ENCODE results near the gene LRRC8E. TPM values are rescaled to one million over a fixed set of nuclear protein-coding genes. Genes with fewer than 3 reads are reported as not detected.

Gene LRRC8E
- total RNA-seq, 4 donors from 2014 or later, result 0.79 to 6.5 (median 3.0) TPM

DNA sequence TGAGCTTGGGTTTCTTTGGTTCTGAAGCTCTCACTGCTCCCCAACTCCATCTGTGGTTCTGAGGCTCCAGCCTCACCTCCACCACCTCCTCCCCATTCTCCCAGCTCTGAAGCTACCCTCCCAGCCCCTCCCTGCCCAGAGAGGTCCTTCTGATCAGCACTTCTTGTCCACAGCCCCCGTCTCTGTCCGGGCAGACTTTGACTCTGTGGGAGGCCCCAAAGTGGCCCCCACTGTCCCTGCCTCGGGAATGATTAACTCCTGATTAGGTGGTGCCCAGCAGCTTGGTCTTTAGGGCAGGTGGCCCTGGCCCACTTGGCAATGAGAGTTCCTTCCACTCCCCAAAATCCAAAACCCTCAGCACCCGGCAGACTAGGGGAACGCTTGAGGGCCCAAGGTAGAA is 43.9 kb upstream of the LRRC8E start:
- TF ChIP-seq, protein P1, sequence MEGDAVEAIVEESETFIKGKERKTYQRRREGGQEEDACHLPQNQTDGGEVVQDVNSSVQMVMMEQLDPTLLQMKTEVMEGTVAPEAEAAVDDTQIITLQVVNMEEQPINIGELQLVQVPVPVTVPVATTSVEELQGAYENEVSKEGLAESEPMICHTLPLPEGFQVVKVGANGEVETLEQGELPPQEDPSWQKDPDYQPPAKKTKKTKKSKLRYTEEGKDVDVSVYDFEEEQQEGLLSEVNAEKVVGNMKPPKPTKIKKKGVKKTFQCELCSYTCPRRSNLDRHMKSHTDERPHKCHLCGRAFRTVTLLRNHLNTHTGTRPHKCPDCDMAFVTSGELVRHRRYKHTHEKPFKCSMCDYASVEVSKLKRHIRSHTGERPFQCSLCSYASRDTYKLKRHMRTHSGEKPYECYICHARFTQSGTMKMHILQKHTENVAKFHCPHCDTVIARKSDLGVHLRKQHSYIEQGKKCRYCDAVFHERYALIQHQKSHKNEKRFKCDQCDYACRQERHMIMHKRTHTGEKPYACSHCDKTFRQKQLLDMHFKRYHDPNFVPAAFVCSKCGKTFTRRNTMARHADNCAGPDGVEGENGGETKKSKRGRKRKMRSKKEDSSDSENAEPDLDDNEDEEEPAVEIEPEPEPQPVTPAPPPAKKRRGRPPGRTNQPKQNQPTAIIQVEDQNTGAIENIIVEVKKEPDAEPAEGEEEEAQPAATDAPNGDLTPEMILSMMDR (IDR thresholded peaks at IDR 0.05), result no peak
- no peak for DNase-seq (ENCODE audit: low spot score)
- no peak for ATAC-seq (ENCODE audit: low FRiP score)

DNA sequence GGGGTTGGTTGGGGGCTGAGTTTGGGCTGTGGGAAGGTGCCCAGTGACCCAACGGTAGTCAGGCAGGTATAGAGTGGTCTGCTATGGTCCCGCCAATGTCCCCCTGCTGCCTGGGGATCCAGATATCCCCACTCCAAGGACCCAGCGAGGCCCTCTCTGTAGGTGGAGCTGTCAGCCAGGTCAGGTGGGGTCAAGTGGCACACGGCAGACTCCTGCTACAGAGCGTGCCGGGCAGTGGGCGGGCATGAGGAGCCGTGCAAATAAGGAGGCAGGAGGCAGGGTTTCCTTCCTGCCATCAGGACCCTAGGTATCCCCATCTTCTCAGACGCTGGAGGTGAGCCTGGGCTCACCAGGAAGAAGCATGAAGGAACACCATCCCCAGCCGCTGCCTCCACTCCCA is 43.4 kb upstream of the LRRC8E start:
- TF ChIP-seq, protein P1 (IDR thresholded peaks at IDR 0.05), result no peak
- DNase-seq (ENCODE audit: low spot score) (no peak), ATAC-seq (ENCODE audit: low FRiP score) (no peak)

DNA sequence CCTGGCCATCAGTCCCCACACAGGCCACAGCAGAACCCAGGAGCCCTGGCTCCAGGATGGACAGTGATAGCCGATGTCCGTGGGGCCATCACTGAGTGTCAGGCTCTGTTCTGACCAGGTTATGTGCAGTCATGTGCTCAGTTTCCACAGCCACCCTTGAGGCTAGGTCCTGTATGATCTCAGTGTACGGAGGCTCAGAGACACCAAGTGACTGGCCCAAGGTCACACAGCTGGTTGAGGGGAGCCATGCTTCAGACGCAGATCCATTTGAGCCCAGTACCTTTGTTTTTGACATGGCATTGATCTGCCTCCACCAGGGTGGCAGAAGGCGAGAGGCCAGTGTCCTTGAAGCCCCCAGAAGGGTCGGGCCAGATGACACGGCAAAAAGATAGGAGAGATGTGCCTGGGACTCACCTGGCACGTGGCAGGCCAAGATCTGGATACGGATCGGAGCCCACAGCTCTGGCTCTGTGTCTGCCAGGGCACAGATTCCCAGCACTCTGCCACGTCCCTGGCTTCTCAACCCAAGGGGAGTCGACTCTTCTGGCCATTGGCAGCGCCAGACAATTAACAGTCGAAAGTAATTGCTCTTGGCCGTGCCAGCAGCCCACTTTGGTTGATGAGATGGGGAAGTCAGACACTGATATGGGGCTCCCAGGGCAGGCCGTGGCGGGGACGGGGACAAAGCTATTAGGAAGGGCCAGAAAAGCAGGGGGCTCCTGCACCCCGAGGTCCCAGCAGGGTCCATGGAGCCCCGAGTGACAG is 42.7 kb upstream of the LRRC8E start:
- DNase-seq (ENCODE audit: low spot score) (no peak), ATAC-seq (ENCODE audit: low FRiP score) (no peak)
- TF ChIP-seq, protein P1 (IDR thresholded peaks at IDR 0.05), result no peak

DNA sequence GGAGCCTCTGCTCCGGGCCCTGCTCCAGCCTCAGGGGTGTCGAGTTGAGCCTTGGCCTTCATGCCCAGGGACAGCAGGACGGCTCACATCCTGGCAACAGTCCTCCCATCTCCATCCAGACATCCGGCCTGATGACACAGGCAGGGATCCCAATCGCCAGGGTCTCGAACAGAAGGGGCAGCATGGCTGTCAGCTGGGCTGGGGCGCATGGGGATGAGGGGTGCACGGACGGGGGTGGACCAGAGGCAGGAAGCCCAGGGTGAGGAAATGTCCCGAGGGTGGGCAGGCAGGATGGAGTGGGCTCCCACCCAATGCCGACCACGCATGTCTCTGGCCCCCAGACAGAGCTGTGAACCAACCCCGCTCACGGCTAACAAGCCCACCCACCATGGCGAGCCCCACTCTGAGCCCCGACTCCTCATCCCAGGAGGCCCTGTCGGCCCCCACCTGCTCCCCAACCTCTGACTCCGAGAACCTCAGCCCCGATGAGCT is 42.1 kb upstream of the LRRC8E start:
- TF ChIP-seq, protein P1 (IDR thresholded peaks at IDR 0.05), result no peak
- no peak for DNase-seq (ENCODE audit: low spot score)
- no peak for ATAC-seq (ENCODE audit: low FRiP score)

DNA sequence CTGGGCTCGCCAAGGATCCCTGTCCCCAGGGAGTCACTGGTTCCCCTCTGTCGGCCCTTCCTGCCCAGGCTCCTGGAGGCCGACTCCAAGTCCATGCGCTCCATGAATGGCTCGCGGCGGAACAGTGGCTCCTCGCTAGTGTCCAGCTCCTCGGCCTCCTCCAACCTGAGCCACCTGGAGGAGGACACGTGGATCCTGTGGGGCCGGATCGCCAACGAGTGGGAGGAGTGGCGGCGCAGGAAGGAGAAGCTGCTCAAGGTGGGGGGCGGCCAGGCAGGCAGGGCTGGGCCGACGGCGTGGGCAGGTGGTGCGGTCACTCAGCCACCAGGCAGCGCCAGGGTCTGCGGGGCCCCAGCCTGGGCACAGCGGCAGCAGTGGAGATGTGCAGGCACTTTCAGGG is 40.6 kb upstream of the LRRC8E start:
- TF ChIP-seq, protein P1 (IDR thresholded peaks at IDR 0.05), result no peak
- no peak for DNase-seq (ENCODE audit: low spot score)
- no peak for ATAC-seq (ENCODE audit: low FRiP score)

DNA sequence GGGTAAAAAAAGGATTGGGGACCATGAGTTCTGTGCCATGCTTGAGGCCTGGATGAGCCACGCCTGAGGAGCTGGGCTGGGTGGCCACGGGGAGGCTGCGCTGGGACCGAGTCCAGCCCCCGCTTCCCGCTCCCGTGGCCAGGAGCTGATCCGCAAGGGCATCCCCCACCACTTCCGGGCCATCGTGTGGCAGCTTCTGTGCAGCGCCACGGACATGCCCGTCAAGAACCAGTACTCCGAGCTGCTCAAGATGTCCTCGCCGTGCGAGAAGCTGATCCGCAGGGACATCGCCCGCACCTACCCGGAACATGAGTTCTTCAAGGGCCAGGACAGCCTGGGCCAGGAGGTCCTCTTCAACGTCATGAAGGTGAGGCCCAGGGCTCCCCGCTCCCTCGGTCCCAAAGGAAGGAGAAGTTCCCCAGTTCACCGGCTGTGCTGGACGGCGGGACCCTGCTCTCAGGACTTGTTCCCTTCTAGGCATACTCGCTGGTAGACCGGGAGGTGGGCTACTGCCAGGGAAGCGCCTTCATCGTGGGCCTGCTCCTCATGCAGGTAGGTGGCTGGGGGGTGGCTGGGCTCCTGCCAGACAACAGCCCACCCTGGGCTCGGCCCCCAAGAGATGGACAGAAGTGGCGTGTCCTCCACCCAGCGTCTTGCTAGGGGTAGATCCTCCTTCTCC is 39.4 kb upstream of the LRRC8E start:
- TF ChIP-seq, protein P1 (IDR thresholded peaks at IDR 0.05), result no peak
- no peak for ATAC-seq (ENCODE audit: low FRiP score)
- DNase-seq (ENCODE audit: low spot score), result no peak

DNA sequence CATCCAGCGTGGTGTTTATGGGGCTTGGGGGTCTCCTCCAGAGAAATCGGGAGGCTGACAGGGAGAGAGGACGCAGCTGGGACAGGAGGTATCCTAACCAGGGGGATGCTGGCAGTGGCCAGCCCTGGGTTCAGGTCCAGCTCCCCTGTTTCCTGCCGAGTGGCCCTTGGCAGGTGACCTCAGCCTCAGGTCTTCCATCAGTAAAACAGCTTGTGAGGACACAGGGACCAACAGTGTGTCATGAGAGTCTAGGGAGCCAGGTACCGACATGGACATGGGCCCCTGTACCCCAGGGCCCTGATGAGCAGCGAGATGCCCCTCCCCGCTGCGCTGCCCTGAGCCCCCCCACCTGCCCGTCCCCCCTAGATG is 38.7 kb upstream of the LRRC8E start:
- DNase-seq (ENCODE audit: low spot score) (no peak), ATAC-seq (ENCODE audit: low FRiP score) (no peak)
- TF ChIP-seq, protein P1 (IDR thresholded peaks at IDR 0.05), result no peak
